Measurements from ENCODE around the gene KREMEN2. TPM values are rescaled to one million over a fixed set of nuclear protein-coding genes. Genes with fewer than 3 reads are reported as not detected.

Gene KREMEN2
- polyA plus RNA-seq, 2 of the 4 experiments (the other 2 are of a cell fraction) = 0.35 to 1.5 TPM

GRCh38 chr16:2980227-2981176 is 16.4 kb downstream of the KREMEN2 start, which contains the start of gene PKMYT1:
PKMYT1 (minus strand) TSS chr16:2980446; CDS start chr16:2979657, 789 bp downstream.
- no peaks in the 10 kb centered on the region for H3K9me3 ChIP-seq
- ATAC-seq (peak; percentile 70 to 82), DNase-seq (ENCODE audit: low read depth in 1 of 2, low spot score in 1 of 2) (peak; percentile 85 to 98), FAIRE-seq (no peak)
- peak within 1 kb of the TSS; percentile 85 for H3K4me2 ChIP-seq
- peak within 1 kb of the TSS; percentile 71 for H3K4me3 ChIP-seq
- TF ChIP-seq TFCP2L1 (CRISPR knock-in tag; IDR thresholded peaks at IDR 0.05) = no peak
- no peak for TF ChIP-seq SMC3 (IDR thresholded peaks at IDR 0.05)
- TF ChIP-seq RAD21 (conservative IDR thresholded peaks at IDR 0.05 in 1 of 2, IDR thresholded peaks at IDR 0.05 in 1 of 2) = no peak
- peak; percentile 80 for TF ChIP-seq PHF8 (IDR thresholded peaks at IDR 0.05; ENCODE audit: borderline replicate concordance, low read depth)
- 0 out of 2 replicates have a peak, but pooled peaks have one; percentile 7 for TF ChIP-seq ATOH8 (CRISPR knock-in tag; IDR thresholded peaks at IDR 0.05; ENCODE audit: low read depth)
- TF ChIP-seq MAZ (IDR thresholded peaks at IDR 0.05; ENCODE audit: borderline replicate concordance, low read depth, low read length) = no peak
- peak; percentile 92 for TF ChIP-seq POLR2A (IDR thresholded peaks at IDR 0.05; ENCODE audit: low read length)
- TF ChIP-seq MAX (IDR thresholded peaks at IDR 0.05) = peak; percentile 42
- no peak for TF ChIP-seq ESRRA (IDR thresholded peaks at IDR 0.05; ENCODE audit: borderline replicate concordance, low read length)
- TF ChIP-seq HMGXB4 (CRISPR knock-in tag; IDR thresholded peaks at IDR 0.05; ENCODE audit: borderline replicate concordance) = no peak
- peak; percentile 63; the same call in 1 of the 2 replicates for TF ChIP-seq E2F6 (IDR thresholded peaks at IDR 0.05; ENCODE audit: borderline replicate concordance, low read depth)
- TF ChIP-seq JUN (IDR thresholded peaks at IDR 0.05) = peak; percentile 83 to 87
- TF ChIP-seq RFX5 (IDR thresholded peaks at IDR 0.05) = peak; percentile 28; the same call in 1 of the 2 replicates
- TF ChIP-seq BCL3 (IDR thresholded peaks at IDR 0.05) = peak; percentile 89; the same call in 2 of the 3 replicates
- TF ChIP-seq MAFK (IDR thresholded peaks at IDR 0.05; ENCODE audit: partially characterized antibody) = no peak
- peak; percentile 18; the same call in 1 of the 2 replicates for TF ChIP-seq GATA3 (IDR thresholded peaks at IDR 0.05; ENCODE audit: borderline replicate concordance)
- no peak for TF ChIP-seq EHF (CRISPR knock-in tag; IDR thresholded peaks at IDR 0.05)
- TF ChIP-seq ZFP36 (IDR thresholded peaks at IDR 0.05; ENCODE audit: borderline replicate concordance, partially characterized antibody) = peak; percentile 96
- 0 out of 2 replicates have a peak, but pooled peaks have one; percentile 54 for TF ChIP-seq MYC (IDR thresholded peaks at IDR 0.05; ENCODE audit: borderline replicate concordance, low read length)
- no peak for TF ChIP-seq ZNF302 (CRISPR knock-in tag; IDR thresholded peaks at IDR 0.05)
- TF ChIP-seq HOXA7 (CRISPR knock-in tag; IDR thresholded peaks at IDR 0.05) = no peak
- CTCF ChIA-PET = interaction anchor here (0.6 to 3.9 kb wide), 10 partner anchors 9 to 149 kb away, joined by 3 to 27 read pairs (median 4); partner anchors contain the start of gene PAQR4
- peaks cover 18% of the 10 kb centered on the region; the same call in 2 of the 3 replicates for H3K4me1 ChIP-seq
- WGBS (ENCODE audit: missing lambda C conversion rate) = 14% methylated on average over 48 of the region's 91 CpGs
- POLR2A ChIA-PET = interaction anchor here (0.6 to 2.2 kb wide), 5 partner anchors 8 to 44 kb away, joined by 3 to 13 read pairs (median 4); partner anchors contain the start of genes KREMEN2, PAQR4 and TNFRSF12A
- H3K27ac ChIP-seq = peak within 1 kb of the TSS; percentile 91 to 95
